SU-DHL-6 (cell line): ENCODE results near the gene ISG20.

Experiments
- H2AFZ ChIP-seq: fragments of 200-600 bp; sonication (generic); 2 replicates; pipeline ENCODE4 v1.6.1; 2014; ENCODE audit warnings: low read depth, mild to moderate bottlenecking, moderate library complexity, mixed read lengths, antibody characterized with exemption, low read length; ENCODE audit not compliant: severe bottlenecking
- H3F3A ChIP-seq: fragments of 200-600 bp; shearing (Covaris generic); 2 replicates; pipeline ENCODE4 v1.6.0; 2016; ENCODE audit warnings: antibody characterized with exemption, mild to moderate bottlenecking; ENCODE audit not compliant: insufficient read depth
- H3K27ac ChIP-seq: fragments of 200-600 bp; sonication (generic); 2 replicates; pipeline ENCODE4 v1.5.1; 2016; ENCODE audit warnings: low read depth, mild to moderate bottlenecking, low read length, moderate library complexity, mixed read lengths
- H3K27me3 ChIP-seq: fragments of 200-600 bp; sonication (generic), shearing (Covaris generic); 2 replicates; pipeline ENCODE4 v1.6.0; 2014; ENCODE audit warnings: mild to moderate bottlenecking, low read length
- H3K36me3 ChIP-seq: fragments of 200-600 bp; sonication (generic); 2 replicates; pipeline ENCODE4 v1.6.1; 2014; ENCODE audit warnings: mild to moderate bottlenecking, low read length, mixed read lengths
- H3K4me2 ChIP-seq: fragments of 300-600, 200-600 bp; shearing (Covaris generic), sonication (generic); 2 replicates; pipeline ENCODE4 v1.6.0; 2014; ENCODE audit warnings: low read length, low read depth, mild to moderate bottlenecking; ENCODE audit not compliant: poor library complexity, severe bottlenecking
- H3K4me3 ChIP-seq: fragments of 200-600 bp; sonication (generic); 2 replicates; pipeline ENCODE4 v1.5.1; 2014; ENCODE audit warnings: antibody characterized with exemption, low read length, mild to moderate bottlenecking, mixed read lengths; ENCODE audit not compliant: insufficient read depth, poor library complexity, severe bottlenecking
- H3K79me2 ChIP-seq: fragments of 200-600 bp; sonication (generic); 2 replicates; pipeline ENCODE4 v1.6.1; 2014; ENCODE audit warnings: mild to moderate bottlenecking, low read length, moderate library complexity; ENCODE audit not compliant: insufficient read depth
- H3K9ac ChIP-seq: fragments of 200-600 bp; sonication (generic); 2 replicates; pipeline ENCODE4 v1.7.0; 2014; ENCODE audit warnings: mild to moderate bottlenecking, low read length
- H3K9me2 ChIP-seq: fragments of 200-600 bp; sonication (generic); replicated peaks from 2 replicates; pipeline ENCODE4 v1.6.1; 2014; ENCODE audit warnings: low read length; ENCODE audit not compliant: insufficient read depth
- H3K9me3 ChIP-seq: fragments of 200-600 bp; sonication (generic); 2 replicates; pipeline ENCODE4 v1.6.1; 2014; ENCODE audit warnings: low read length, mixed read lengths; ENCODE audit not compliant: insufficient read depth
- H4K20me1 ChIP-seq: fragments of 200-600 bp; sonication (generic); 2 replicates; pipeline ENCODE4 v1.6.1; 2014; ENCODE audit warnings: low read depth, mild to moderate bottlenecking, antibody characterized with exemption, low read length, moderate library complexity, mixed read lengths
- CTCF ChIP-seq: fragments of 200-600 bp; sonication (generic); IDR thresholded peaks from one replicate; pipeline ENCODE4 v1.5.1; 2017; ENCODE audit warnings: antibody characterized with exemption, mild to moderate bottlenecking, low read length, moderate library complexity; ENCODE audit not compliant: insufficient read depth, poor library complexity, severe bottlenecking
- EZH2phosphoT487 ChIP-seq: fragments of 200-600 bp; sonication (generic), shearing (Covaris generic); conservative IDR thresholded peaks from 2 replicates; pipeline ENCODE4 v1.6.1; 2018; ENCODE audit warnings: mild to moderate bottlenecking, antibody characterized with exemption, low read length, moderate library complexity, mixed read lengths

ISG20 gene

DNA sequence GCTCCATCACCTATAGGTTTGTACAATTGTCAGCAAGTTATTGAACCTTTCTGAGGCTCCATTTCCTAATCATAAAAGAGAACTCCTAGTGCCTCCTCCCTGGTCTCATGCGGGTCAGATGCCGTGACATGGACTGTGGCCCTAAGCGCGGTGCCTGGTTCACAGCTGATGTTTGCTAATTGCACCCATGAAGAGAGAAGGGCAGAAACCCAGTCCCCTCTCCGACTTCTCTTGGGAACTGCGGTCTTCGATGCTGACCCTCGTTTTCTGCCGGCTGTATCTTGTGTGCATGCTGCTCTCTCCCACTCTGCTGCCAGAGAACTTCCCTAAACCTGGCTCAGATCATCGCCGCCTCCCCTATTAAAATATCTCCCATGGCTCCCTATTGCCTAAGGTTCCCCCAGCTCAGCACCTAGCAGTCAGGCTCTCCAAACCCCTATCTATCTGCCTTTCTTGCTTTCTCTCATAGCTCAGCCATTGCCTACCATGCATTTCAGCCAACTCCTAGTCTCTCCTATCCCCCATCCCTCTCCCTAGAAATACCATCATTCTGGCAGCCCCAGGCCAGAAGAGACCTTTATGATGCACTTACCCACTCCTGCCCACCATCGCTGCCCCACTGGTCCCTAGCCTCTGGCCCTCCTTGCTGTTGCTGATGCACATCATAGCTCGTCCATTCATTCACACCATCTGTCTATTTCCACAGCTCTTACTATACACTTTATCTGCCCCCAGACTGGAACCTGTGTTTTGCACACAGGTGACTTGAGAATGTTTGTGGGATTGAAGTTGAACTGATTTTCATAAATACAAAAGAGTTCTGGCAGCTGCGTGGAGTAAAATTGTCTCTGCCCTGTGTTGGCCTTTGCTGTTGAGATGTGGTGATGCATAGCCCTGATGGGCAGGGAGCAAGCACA lies 6.6 kb downstream of the ISG20 start:
- Histone ChIP-seq H3K79me2 (no peaks in the 10 kb centered on the region), H4K20me1 (no peaks in the 10 kb centered on the region), H3K27me3 (no peaks in the 10 kb centered on the region), H3K9me3 (no peaks in the 10 kb centered on the region), H3K4me2 (no peak overlapping the region), H2AFZ (no peak overlapping the region), H3K9ac (no peak overlapping the region), H3K27ac (no peak overlapping the region), H3K36me3 (no peaks in the 10 kb centered on the region), H3K9me2 (no peaks in the 10 kb centered on the region), H3F3A (peaks cover 8% of the 10 kb centered on the region; the same call in 1 of the 2 replicates), H3K4me3 (no peak overlapping the region)
- TF ChIP-seq CTCF (no peak), EZH2phosphoT487 (no peak)

- Histone ChIP-seq H3K27me3 (no peaks in the 10 kb centered on the region), H3K9me2 (no peaks in the 10 kb centered on the region), H2AFZ (no peak overlapping the region), H3K79me2 (no peaks in the 10 kb centered on the region), H3K36me3 (no peaks in the 10 kb centered on the region), H3F3A (peaks cover 7% of the 10 kb centered on the region; the same call in 1 of the 2 replicates), H3K9me3 (no peaks in the 10 kb centered on the region), H4K20me1 (no peaks in the 10 kb centered on the region), H3K9ac (no peak overlapping the region), H3K4me3 (no peak overlapping the region), H3K4me2 (no peak overlapping the region), H3K27ac (no peak overlapping the region)
- TF ChIP-seq EZH2phosphoT487 (no peak), CTCF (no peak)
These were observed 7.2 kb downstream of the ISG20 start for GRCh38 chr15:88646088-88646405.

DNA sequence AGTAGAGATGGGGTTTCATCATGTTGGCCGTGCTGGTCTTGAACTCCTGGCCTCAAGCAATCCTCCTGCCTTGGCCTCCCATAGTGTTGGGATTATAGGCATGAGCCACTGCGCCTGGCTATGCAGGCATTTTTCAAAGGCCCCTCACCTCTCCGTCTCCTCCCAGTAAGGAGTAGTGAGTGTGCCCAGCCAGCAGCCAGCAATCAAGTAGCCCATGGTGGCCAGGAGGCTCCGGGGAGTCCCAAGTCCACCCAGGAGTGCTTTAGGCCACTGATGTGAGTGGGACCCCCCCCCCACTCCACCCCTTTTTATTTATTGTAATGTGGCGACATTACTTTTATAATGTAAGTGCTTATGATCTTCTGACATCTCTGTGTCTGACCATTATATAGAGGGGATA lies 8.1 kb downstream of the ISG20 start:
- H3K9me2 ChIP-seq, result no peaks in the 10 kb centered on the region
- no peak overlapping the region for H3K4me2 ChIP-seq
- peaks cover 4% of the 10 kb centered on the region; the same call in 1 of the 2 replicates for H3F3A ChIP-seq
- no peak for TF ChIP-seq EZH2phosphoT487
- no peak for TF ChIP-seq CTCF
- H3K79me2 ChIP-seq, result no peaks in the 10 kb centered on the region
- no peaks in the 10 kb centered on the region for H3K27me3 ChIP-seq
- no peaks in the 10 kb centered on the region for H4K20me1 ChIP-seq
- no peak overlapping the region for H3K9ac ChIP-seq
- H2AFZ ChIP-seq, result no peak overlapping the region
- H3K9me3 ChIP-seq, result no peaks in the 10 kb centered on the region
- no peaks in the 10 kb centered on the region for H3K36me3 ChIP-seq
- H3K27ac ChIP-seq, result no peak overlapping the region
- H3K4me3 ChIP-seq, result no peak overlapping the region
